ENCODE data around the gene GLS. TPM values are rescaled to one million over a fixed set of nuclear protein-coding genes. Genes with fewer than 3 reads are reported as not detected.

GLS gene
- total RNA-seq, 2 donors from 2014 or later, result 47.2 to 99.3 TPM

DNA sequence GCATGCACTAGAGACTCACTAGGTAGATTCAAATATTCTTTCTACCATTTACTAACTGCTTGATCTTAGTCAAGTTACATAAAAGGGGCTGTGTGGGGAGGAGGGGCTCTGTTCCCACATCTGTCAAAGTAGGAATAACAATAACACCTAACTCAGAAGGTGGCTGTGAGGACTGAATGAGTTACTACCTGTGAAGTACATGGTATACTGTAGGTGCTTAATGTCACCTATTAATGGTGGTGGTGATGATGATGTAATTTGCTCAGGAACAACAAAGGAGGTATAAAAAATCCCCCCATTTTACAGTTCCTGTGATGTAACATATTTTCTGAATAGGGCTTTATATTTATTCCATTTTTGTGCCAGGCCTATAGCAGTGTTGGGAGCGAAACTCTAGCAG, 92.6 kb downstream of the GLS start:
- TF ChIP-seq, protein P1, sequence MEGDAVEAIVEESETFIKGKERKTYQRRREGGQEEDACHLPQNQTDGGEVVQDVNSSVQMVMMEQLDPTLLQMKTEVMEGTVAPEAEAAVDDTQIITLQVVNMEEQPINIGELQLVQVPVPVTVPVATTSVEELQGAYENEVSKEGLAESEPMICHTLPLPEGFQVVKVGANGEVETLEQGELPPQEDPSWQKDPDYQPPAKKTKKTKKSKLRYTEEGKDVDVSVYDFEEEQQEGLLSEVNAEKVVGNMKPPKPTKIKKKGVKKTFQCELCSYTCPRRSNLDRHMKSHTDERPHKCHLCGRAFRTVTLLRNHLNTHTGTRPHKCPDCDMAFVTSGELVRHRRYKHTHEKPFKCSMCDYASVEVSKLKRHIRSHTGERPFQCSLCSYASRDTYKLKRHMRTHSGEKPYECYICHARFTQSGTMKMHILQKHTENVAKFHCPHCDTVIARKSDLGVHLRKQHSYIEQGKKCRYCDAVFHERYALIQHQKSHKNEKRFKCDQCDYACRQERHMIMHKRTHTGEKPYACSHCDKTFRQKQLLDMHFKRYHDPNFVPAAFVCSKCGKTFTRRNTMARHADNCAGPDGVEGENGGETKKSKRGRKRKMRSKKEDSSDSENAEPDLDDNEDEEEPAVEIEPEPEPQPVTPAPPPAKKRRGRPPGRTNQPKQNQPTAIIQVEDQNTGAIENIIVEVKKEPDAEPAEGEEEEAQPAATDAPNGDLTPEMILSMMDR (conservative IDR thresholded peaks at IDR 0.05), result no peak
- H3K27ac Mint-ChIP-seq, result no peak overlapping the region

DNA sequence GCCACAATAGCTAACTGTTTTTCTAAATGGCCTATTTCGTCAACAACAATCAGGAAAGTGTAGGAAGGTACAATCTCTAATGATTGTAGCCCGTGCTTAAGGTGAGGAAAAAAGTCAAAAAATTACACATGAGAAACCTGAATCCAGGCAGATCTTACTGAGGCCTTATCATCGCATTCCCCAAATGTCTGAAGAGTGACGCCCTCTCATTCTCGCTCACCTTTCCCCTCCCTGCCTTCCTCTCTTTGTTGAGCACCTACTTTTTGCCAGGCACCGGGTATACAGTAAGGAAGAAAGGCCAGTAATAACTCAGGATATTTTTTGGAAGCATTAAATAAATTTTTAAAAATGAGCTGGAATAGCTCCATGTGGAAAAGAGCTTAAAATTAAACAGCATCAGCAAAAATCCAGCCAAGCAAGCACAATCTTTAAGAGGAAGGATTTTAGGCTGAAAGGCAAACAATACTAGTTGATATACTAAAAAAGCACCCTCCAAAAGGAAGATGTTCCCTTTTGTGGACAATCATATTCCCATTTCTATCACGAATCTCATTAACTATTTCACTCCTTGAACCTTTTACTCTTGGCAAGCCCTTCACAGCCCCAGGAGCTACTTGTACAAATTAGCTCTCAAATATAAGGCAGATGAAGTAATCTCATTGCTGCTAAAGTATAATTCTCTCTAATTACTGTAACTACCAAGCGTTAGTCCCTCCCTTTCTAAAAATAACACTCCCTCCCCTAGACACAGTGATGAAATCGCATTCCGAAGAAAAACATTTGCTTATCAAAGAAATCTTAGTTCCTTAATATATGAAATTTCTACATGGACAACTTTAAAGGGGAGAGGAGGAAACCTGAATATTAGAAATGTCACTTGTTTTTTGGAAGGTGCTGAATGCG, 93.4 kb downstream of the GLS start:
- Mint-ChIP-seq H3K36me3 (ENCODE audit: low read depth) (peaks cover 91% of the 10 kb centered on the region), H3K27ac (no peak overlapping the region), H3K9me3 (no peaks in the 10 kb centered on the region), H3K27me3 (ENCODE audit: insufficient read depth) (no peaks in the 10 kb centered on the region), H3K4me3 (no peak overlapping the region), H3K4me1 (no peaks in the 10 kb centered on the region)
- no peak overlapping the region for H3K27ac ChIP-seq (ENCODE audit: low read depth, low read length)
- H3K9me3 ChIP-seq (ENCODE audit: control insufficient read depth, low read length), result peaks cover 14% of the 10 kb centered on the region
- no peaks in the 10 kb centered on the region for H3K4me1 ChIP-seq (ENCODE audit: control insufficient read depth, insufficient read depth, low read length)
- TF ChIP-seq, protein P1 (conservative IDR thresholded peaks at IDR 0.05), result no peak
- no peaks in the 10 kb centered on the region for H3K27me3 ChIP-seq (ENCODE audit: control insufficient read depth, insufficient read depth, low read length, poor library complexity, severe bottlenecking)
- H3K4me3 ChIP-seq (ENCODE audit: low read length), result no peak overlapping the region
- H3K9ac ChIP-seq (ENCODE audit: extremely low read depth, low read length, poor library complexity, severe bottlenecking), result no peak overlapping the region
- H3K36me3 ChIP-seq (ENCODE audit: control insufficient read depth, insufficient read depth, low read length), result peaks cover 98% of the 10 kb centered on the region
- 97 to 100% methylated on average over 8 to 11 of the region's 11 CpGs for whole genome bisulfite sequencing, 2 experiments (ENCODE audit: insufficient coverage in 1 of 2, insufficient read length in 1 of 2)
- DNase-seq, result no peak

More for the DNA sequence above, 92.6 kb downstream of the GLS start:
- H3K4me1 Mint-ChIP-seq, result no peaks in the 10 kb centered on the region
- H3K36me3 ChIP-seq (ENCODE audit: control insufficient read depth, insufficient read depth, low read length), result peaks cover 97% of the 10 kb centered on the region
- H3K4me3 ChIP-seq (ENCODE audit: low read length), result no peak overlapping the region
- 97 to 100% methylated on average over 1 of the region's 1 CpG for WGBS, 2 experiments (ENCODE audit: insufficient coverage in 1 of 2, insufficient read length in 1 of 2)
- H3K9me3 ChIP-seq (ENCODE audit: control insufficient read depth, low read length), result peaks cover 14% of the 10 kb centered on the region
- no peaks in the 10 kb centered on the region for H3K4me1 ChIP-seq (ENCODE audit: control insufficient read depth, insufficient read depth, low read length)
- peak overlapping the region; percentile 52 for H3K27ac ChIP-seq (ENCODE audit: low read depth, low read length)
- H3K36me3 Mint-ChIP-seq (ENCODE audit: low read depth), result peaks cover 84% of the 10 kb centered on the region
- H3K27me3 ChIP-seq (ENCODE audit: control insufficient read depth, insufficient read depth, low read length, poor library complexity, severe bottlenecking), result no peaks in the 10 kb centered on the region
- H3K9ac ChIP-seq (ENCODE audit: extremely low read depth, low read length, poor library complexity, severe bottlenecking), result no peak overlapping the region
- H3K9me3 Mint-ChIP-seq, result no peaks in the 10 kb centered on the region
- H3K27me3 Mint-ChIP-seq (ENCODE audit: insufficient read depth), result no peaks in the 10 kb centered on the region
- no peak overlapping the region for H3K4me3 Mint-ChIP-seq
- no peak for DNase-seq

DNA sequence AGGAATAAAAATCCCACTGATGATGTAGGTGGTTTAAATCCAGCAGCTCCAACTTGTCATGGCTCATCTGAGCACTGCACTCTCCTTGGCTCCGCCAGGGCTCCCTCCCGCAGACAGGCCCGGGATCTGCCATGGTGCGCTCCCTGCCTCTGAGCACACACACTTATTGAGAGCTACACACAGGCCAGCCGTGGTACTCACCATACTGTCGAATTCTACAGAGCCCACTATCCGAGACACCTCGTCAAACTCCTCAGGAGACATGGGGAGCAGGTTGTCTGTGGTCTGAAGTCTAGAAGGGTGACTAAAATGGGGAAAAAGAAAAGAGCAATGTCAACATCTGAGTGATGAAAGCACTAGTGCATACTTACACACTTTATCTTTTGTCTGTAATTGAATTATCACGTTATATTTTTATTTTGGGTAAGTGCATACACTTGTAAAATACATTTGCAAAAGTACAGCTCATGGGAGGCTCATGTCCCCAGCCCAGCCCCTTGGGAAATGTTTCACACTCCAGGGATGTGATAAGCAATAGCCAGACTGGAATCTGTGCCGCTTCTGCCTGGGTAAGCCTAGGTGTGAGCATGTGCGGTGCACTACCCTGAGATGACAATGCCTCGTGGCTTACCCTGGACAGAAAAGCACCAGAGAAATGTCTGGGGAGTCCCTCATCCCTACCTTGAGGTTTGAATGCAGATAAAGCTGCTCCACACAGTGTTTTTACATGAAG, 94.2 kb downstream of the GLS start:
- Histone ChIP-seq H3K9ac (ENCODE audit: extremely low read depth, low read length, poor library complexity, severe bottlenecking) (no peak overlapping the region), H3K4me3 (ENCODE audit: low read length) (no peak overlapping the region), H3K36me3 (ENCODE audit: control insufficient read depth, insufficient read depth, low read length) (peaks cover 98% of the 10 kb centered on the region), H3K9me3 (ENCODE audit: control insufficient read depth, low read length) (peaks cover 14% of the 10 kb centered on the region), H3K27ac (ENCODE audit: low read depth, low read length) (no peak overlapping the region), H3K27me3 (ENCODE audit: control insufficient read depth, insufficient read depth, low read length, poor library complexity, severe bottlenecking) (no peaks in the 10 kb centered on the region), H3K4me1 (ENCODE audit: control insufficient read depth, insufficient read depth, low read length) (no peaks in the 10 kb centered on the region)
- Mint-ChIP-seq H3K4me3 (no peak overlapping the region), H3K36me3 (ENCODE audit: low read depth) (peaks cover 93% of the 10 kb centered on the region), H3K9me3 (no peaks in the 10 kb centered on the region), H3K27me3 (ENCODE audit: insufficient read depth) (no peaks in the 10 kb centered on the region), H3K4me1 (peaks cover under 1% of the 10 kb centered on the region), H3K27ac (no peak overlapping the region)
- DNase-seq, result no peak
- TF ChIP-seq, protein P1 (conservative IDR thresholded peaks at IDR 0.05), result no peak
- WGBS, 2 experiments (ENCODE audit: insufficient coverage in 1 of 2, insufficient read length in 1 of 2), result 91 to 94% methylated on average over 5 to 12 of the region's 12 CpGs

Data from endodermal cell (in vitro differentiated cells).